ENCODE measurements around the gene CDC7.
"Not testable (repeated sequence)": the region's sequence is repeated elsewhere in the genome, so short reads cannot be mapped to it uniquely, and the experiment has no call there.

CDC7 gene

DNA sequence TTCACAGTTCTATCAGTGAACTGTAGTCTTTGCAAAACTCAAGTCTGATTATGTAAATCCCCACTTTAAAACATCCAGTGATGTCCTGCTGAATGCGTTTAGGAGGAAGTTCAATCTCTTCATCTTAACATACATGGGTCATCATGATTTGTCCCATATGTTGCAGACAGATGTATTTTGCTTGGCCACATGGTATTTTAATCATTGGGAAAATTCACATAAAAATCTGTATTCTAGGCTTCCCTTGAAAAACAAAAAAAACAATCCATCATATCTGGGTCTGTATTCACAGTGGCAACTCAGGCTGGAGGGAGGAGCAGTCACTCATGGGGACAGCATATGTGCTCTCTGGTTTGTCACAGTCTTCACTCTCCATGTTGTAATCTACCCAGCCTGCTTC, 44.8 kb upstream of the CDC7 start:
- no peak for DNase-seq
- Histone ChIP-seq H3K27me3 (replicated peaks; ENCODE audit: insufficient read depth, low read length) (no peaks in the 10 kb centered on the region), H3K9ac (ENCODE audit: low read length) (no peak overlapping the region), H3K4me2 (ENCODE audit: low read depth, low read length) (no peak overlapping the region), H3K9me2 (replicated peaks; ENCODE audit: insufficient read depth, low read length) (no peaks in the 10 kb centered on the region), H3F3A (ENCODE audit: insufficient read depth, low read length) (no peaks in the 10 kb centered on the region), H3K9me3 (replicated peaks; ENCODE audit: insufficient read depth, low read length) (no peaks in the 10 kb centered on the region), H4K20me1 (ENCODE audit: insufficient read depth, low read length) (no peaks in the 10 kb centered on the region), H2AFZ (ENCODE audit: low read length) (no peak overlapping the region), H3K36me3 (replicated peaks; ENCODE audit: insufficient read depth, low read length) (no peaks in the 10 kb centered on the region), H3K4me3 (ENCODE audit: low read length) (no peak overlapping the region), H3K79me2 (ENCODE audit: low read length) (no peaks in the 10 kb centered on the region), H3K27ac (ENCODE audit: low read length) (no peak overlapping the region), H3K4me1 (ENCODE audit: low read length) (no peaks in the 10 kb centered on the region)
- TF ChIP-seq EZH2phosphoT487 (IDR thresholded peaks at IDR 0.05; ENCODE audit: low read length) (no peak), EZH2 (optimal IDR thresholded peaks at IDR 0.05; ENCODE audit: low read depth, low read length) (no peak)
- TF ChIP-seq, protein P1, sequence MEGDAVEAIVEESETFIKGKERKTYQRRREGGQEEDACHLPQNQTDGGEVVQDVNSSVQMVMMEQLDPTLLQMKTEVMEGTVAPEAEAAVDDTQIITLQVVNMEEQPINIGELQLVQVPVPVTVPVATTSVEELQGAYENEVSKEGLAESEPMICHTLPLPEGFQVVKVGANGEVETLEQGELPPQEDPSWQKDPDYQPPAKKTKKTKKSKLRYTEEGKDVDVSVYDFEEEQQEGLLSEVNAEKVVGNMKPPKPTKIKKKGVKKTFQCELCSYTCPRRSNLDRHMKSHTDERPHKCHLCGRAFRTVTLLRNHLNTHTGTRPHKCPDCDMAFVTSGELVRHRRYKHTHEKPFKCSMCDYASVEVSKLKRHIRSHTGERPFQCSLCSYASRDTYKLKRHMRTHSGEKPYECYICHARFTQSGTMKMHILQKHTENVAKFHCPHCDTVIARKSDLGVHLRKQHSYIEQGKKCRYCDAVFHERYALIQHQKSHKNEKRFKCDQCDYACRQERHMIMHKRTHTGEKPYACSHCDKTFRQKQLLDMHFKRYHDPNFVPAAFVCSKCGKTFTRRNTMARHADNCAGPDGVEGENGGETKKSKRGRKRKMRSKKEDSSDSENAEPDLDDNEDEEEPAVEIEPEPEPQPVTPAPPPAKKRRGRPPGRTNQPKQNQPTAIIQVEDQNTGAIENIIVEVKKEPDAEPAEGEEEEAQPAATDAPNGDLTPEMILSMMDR (IDR thresholded peaks at IDR 0.05; ENCODE audit: low read length): no peak

- not testable (repeated sequence) for H3K79me2 ChIP-seq (ENCODE audit: low read length); H3K4me1 ChIP-seq (ENCODE audit: low read length); H4K20me1 ChIP-seq (ENCODE audit: insufficient read depth, low read length); H3K4me2 ChIP-seq (ENCODE audit: low read depth, low read length); H3F3A ChIP-seq (ENCODE audit: insufficient read depth, low read length); H3K9ac ChIP-seq (ENCODE audit: low read length); H3K27ac ChIP-seq (ENCODE audit: low read length); H2AFZ ChIP-seq (ENCODE audit: low read length); H3K9me3 ChIP-seq (replicated peaks; ENCODE audit: insufficient read depth, low read length); H3K4me3 ChIP-seq (ENCODE audit: low read length); H3K9me2 ChIP-seq (replicated peaks; ENCODE audit: insufficient read depth, low read length); H3K36me3 ChIP-seq (replicated peaks; ENCODE audit: insufficient read depth, low read length); DNase-seq; H3K27me3 ChIP-seq (replicated peaks; ENCODE audit: insufficient read depth, low read length)
Observed at GRCh38 chr1:91465350-91465749, 35.3 kb upstream of the CDC7 start.

- Histone ChIP-seq H3K27ac (ENCODE audit: low read length) (no peak overlapping the region), H3F3A (ENCODE audit: insufficient read depth, low read length) (no peaks in the 10 kb centered on the region), H3K9me3 (replicated peaks; ENCODE audit: insufficient read depth, low read length) (no peaks in the 10 kb centered on the region), H3K36me3 (replicated peaks; ENCODE audit: insufficient read depth, low read length) (no peaks in the 10 kb centered on the region), H3K4me1 (ENCODE audit: low read length) (no peaks in the 10 kb centered on the region), H3K27me3 (replicated peaks; ENCODE audit: insufficient read depth, low read length) (no peaks in the 10 kb centered on the region), H3K4me2 (ENCODE audit: low read depth, low read length) (no peak overlapping the region), H3K9ac (ENCODE audit: low read length) (no peak overlapping the region), H3K79me2 (ENCODE audit: low read length) (no peaks in the 10 kb centered on the region), H4K20me1 (ENCODE audit: insufficient read depth, low read length) (no peaks in the 10 kb centered on the region), H2AFZ (ENCODE audit: low read length) (no peak overlapping the region), H3K4me3 (ENCODE audit: low read length) (no peak overlapping the region), H3K9me2 (replicated peaks; ENCODE audit: insufficient read depth, low read length) (no peaks in the 10 kb centered on the region)
- no peak for DNase-seq
- TF ChIP-seq, protein P1 (IDR thresholded peaks at IDR 0.05; ENCODE audit: low read length): no peak
- TF ChIP-seq EZH2 (optimal IDR thresholded peaks at IDR 0.05; ENCODE audit: low read depth, low read length) (no peak), EZH2phosphoT487 (IDR thresholded peaks at IDR 0.05; ENCODE audit: low read length) (no peak)
Observed at GRCh38 chr1:91476533-91477217, 24.0 kb upstream of the CDC7 start.

DNA sequence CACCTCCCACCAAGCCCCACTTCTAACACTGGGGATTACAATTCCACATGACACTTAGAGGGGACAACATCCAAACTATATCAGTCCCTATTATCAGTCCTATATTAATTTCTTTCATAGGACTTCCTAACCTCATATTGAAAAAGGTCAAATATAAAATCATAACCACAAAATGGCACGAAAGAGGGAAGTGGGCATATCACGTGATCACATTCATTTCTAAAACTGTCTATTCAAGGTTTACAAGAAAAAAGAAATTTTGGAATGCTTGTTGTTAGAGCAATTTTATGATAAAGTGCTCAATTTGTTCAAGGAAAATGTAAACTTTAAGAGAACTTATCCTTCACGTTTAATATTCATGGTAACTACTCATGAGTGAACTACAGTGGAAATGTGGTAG, 13.2 kb upstream of the CDC7 start:
- Histone ChIP-seq H3F3A (ENCODE audit: insufficient read depth, low read length) (no peaks in the 10 kb centered on the region), H3K9me3 (replicated peaks; ENCODE audit: insufficient read depth, low read length) (no peaks in the 10 kb centered on the region), H3K4me3 (ENCODE audit: low read length) (no peak overlapping the region), H3K27ac (ENCODE audit: low read length) (no peak overlapping the region), H3K4me1 (ENCODE audit: low read length) (no peaks in the 10 kb centered on the region), H3K9me2 (replicated peaks; ENCODE audit: insufficient read depth, low read length) (no peaks in the 10 kb centered on the region), H4K20me1 (ENCODE audit: insufficient read depth, low read length) (no peaks in the 10 kb centered on the region), H3K4me2 (ENCODE audit: low read depth, low read length) (no peak overlapping the region), H3K79me2 (ENCODE audit: low read length) (no peaks in the 10 kb centered on the region), H2AFZ (ENCODE audit: low read length) (no peak overlapping the region), H3K36me3 (replicated peaks; ENCODE audit: insufficient read depth, low read length) (no peaks in the 10 kb centered on the region), H3K9ac (ENCODE audit: low read length) (no peak overlapping the region), H3K27me3 (replicated peaks; ENCODE audit: insufficient read depth, low read length) (no peaks in the 10 kb centered on the region)
- no peak for DNase-seq
- TF ChIP-seq EZH2 (optimal IDR thresholded peaks at IDR 0.05; ENCODE audit: low read depth, low read length): no peak
- TF ChIP-seq EZH2phosphoT487 (IDR thresholded peaks at IDR 0.05; ENCODE audit: low read length): no peak
- TF ChIP-seq, protein P1 (IDR thresholded peaks at IDR 0.05; ENCODE audit: low read length): no peak
